T47D (cell line): ENCODE measurements around the gene TCEAL4.
"Not testable (repeated sequence)": the region's sequence is repeated elsewhere in the genome, so short reads cannot be mapped to it uniquely, and the experiment has no call there.

Source experiments
- DNase-seq, 2 experiments: peaks; one replicate each; pipeline versions ENCODE4 v3.0.0 to v3.0.0-alpha.2; 2011 to 2012; ENCODE audit warnings: low read depth in 1 of 2, low spot score in 1 of 2
- JUND ChIP-seq: IDR thresholded peaks from 2 replicates; pipeline ENCODE4 v1.6.1; 2012; ENCODE audit warnings: low read depth
- in situ Hi-C: cut with HindIII; loops from 2 replicates; pipeline ENCODE4 v1.10.0; 2016; ENCODE audit warnings: low sequenced_read_pairs, low pct_unique_long_range_greater_than_20kb

TCEAL4 gene

DNA sequence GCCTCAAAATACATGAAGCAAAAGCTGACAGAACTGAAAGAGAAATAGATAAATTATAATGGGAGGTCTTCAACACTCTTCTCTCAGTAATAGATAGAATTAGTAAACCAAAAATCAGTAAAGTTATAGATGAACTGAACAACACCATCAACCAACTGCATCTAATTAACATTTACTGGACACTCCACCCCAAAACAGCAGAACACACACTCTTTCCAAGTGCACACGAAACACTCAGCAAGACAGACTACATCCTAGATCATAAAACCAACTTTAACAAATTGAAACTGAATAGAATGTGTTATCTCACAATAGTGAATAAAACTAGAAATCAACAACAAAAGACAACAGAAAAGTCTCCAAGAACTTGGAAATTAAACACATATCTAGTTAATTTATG, 25.1 kb upstream of the TCEAL4 start:
- TF ChIP-seq JUND, result no peak
- no peak for DNase-seq
- in situ Hi-C loops, result no loop called here

DNA sequence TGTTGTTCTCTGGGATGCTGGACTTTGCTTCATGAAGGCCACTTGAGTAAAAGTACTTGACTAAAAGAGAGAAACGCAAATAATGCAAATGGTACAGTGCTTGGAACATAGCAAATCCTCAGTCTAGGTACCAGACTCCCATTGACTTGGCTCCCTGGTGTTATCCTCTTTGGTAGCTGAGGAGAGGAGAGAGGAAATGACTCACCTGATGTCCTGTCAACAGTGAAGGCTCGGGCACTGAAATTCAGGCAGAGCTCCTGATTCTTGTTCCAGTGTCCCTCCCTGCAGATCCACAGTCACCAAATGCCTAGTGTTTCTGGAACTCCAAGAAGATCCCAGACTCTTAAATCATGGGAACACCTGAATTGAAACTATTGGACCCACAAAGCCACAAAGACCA, 22.5 kb upstream of the TCEAL4 start:
- TF ChIP-seq JUND, result no peak
- DNase-seq, result no peak
- in situ Hi-C loops, result no loop called here

DNA sequence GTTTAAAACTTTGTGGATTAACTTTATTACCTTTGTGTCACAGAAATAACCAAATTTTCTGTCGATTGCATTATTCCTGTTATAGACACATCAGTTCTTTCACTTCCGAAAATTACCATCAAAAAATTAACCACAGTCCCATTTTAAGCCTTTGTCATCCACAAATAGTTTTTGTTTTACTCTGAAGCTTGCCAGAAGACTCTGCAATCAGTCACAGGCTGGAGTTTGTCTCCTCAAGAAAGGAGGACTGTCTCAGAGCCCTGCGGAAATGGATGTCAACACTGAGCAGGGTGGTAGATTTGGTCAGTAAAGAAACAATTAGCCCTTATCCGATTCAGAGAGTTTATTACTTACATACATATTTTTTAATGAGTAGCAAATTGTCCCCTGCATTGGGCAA, 20.1 kb upstream of the TCEAL4 start:
- in situ Hi-C loops, result no loop called here
- no peak for DNase-seq
- no peak for TF ChIP-seq JUND

DNA sequence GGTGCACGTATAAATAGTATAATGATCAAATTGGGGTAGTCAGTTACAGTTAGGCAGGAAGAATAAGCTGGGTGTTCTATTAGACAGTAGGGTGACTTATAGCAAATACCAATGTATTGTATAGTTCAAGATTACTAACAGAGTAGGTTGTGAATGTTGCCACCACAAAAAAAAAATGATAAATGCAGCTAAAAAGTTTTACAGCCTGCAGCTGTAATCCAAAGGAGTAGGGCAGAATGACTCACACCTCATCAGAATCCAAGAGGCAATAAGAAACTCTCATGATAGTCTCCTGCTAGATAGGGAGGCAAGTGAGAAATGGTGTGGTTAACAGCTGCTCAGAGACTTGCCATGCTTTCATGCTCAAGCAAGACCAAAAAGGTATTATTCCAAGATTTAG, 19.6 kb upstream of the TCEAL4 start:
- no peak for DNase-seq
- in situ Hi-C loops, result no loop called here
- no peak for TF ChIP-seq JUND

DNA sequence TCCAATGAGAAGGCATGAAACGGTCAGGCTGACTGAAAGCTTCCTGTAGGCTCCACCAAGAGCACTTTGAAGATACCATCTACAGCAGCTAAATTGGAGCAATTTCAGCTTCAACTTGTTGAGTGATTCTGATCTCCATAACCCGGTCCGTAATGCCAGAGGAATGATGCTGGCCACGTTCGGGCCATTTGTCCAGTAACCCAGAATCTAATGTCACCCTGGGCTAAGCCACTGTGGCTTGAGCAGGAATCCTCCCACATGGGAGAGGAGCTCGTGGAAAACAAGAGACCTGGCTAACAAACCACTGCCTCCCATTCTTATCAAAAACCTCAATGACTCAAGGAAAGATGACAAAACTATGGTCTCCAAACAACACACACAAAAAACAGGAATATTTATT, 14.2 kb upstream of the TCEAL4 start:
- DNase-seq, result no peak
- in situ Hi-C loops, result no loop called here
- TF ChIP-seq JUND, result no peak

DNA sequence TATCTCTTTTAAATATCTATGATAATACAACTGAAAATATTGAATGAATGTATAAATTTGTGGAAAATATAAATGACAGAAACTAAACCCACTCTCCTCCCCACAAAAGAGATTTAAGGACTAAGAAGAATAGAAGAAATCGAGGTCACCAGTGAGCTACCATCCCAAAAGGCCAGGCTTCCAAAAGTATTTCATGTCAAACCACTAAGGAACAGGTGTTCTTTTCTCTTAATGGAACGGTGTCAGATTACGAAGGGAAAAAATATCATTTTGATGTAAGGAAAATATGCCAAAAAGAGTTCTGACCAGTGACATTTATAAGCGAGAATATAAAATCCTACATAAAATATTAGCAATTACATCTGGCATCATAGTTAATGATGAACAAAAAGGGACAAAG, 13.6 kb upstream of the TCEAL4 start:
- in situ Hi-C loops, result no loop called here
- TF ChIP-seq JUND, result no peak
- DNase-seq, result no peak

DNA sequence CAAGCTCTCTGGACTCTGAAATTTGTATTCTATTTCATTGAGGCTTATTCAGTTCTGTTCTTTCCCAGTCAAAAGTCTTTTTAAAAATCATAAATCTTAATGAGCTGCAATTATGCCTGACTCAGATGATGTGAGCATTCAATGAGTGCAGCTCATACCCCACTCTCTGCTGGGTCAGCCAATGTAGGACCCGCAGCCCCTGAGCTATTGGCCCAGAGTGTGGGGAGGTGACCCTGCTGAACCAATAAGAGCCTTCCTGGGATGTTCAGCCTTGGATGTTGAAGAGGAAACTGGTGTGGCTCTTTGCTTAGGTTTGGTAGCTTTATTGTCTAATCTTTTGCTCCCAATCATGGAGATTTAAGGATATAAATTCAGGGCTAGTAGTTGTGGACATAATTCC, 12.1 kb upstream of the TCEAL4 start:
- in situ Hi-C loops, result no loop called here
- no peak for DNase-seq
- no peak for TF ChIP-seq JUND

DNA sequence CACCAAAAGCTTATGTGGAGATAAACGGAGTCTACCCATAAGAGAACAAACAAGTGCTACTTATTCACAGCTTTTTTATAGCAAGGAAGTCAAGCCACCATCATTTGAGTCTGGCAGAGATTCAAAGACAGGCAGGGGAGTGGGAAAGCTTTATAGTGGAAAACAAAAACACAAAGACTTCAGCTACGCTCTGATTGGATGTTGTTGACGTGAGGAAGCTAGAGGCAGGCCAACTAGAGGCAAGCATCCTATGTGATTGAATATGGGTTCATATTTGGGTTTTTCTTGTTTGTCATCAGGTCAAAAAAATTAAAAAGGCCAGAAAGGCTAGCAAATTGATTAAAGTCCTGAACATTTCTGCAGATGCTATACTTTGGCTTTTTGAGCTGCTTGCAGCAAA, 719 bp upstream of the TCEAL4 start:
- DNase-seq, result no peak
- in situ Hi-C loops, result no loop called here
- no peak for TF ChIP-seq JUND

DNA sequence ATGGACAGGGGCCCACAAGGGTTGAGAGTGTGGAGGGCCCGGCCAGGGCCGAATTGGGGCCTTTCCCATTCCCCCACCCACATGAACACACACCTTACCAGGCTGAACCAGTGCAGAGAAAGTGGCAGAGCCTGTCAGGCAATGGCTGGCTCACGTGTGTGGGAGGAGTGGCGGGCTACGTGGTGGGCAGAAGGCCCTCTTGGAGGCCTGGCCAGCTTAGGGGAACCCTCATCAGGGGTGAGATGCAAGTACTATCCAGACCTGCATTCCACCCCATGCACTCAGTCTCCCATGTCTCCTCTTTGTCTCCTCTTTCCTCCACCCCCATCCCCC, 965 bp downstream of the TCEAL4 start:
- DNase-seq, result peak in 1 of 2 experiments; percentile 23
- in situ Hi-C loops, result no loop called here
- TF ChIP-seq JUND, result no peak

DNA sequence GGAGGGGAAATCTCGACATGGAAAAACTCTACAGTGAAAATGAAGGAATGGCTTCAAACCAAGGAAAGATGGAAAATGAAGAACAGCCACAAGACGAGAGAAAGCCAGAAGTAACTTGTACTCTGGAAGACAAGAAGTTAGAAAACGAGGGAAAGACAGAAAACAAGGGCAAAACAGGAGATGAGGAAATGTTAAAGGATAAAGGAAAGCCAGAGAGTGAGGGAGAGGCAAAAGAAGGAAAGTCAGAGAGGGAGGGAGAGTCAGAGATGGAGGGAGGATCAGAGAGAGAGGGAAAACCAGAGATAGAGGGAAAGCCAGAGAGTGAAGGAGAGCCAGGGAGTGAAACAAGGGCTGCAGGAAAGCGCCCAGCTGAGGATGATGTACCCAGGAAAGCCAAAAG, 1.3 kb downstream of the TCEAL4 start:
- no peak for DNase-seq
- TF ChIP-seq JUND, result no peak
- in situ Hi-C loops, result no loop called here

DNA sequence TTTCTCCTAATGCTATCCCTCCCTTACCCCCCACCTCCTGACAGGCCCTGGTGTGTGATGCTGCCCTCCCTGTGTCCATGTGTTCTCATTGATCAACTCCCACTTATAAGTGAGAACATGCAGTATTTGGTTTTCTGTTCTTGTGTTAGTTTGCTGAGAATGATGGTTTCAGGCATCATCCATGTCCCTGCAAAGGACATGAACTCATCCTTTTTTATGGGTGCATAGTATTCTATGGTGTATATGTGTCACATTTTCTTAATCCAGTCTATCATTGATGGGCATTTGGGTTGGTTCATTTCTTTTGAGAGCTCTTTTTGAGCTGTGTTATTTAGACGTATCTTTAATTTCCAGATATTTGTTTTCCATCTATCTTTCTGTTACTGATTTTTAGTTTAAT, 7.0 kb downstream of the TCEAL4 start:
- DNase-seq, in situ Hi-C loops: not testable (repeated sequence)

DNA sequence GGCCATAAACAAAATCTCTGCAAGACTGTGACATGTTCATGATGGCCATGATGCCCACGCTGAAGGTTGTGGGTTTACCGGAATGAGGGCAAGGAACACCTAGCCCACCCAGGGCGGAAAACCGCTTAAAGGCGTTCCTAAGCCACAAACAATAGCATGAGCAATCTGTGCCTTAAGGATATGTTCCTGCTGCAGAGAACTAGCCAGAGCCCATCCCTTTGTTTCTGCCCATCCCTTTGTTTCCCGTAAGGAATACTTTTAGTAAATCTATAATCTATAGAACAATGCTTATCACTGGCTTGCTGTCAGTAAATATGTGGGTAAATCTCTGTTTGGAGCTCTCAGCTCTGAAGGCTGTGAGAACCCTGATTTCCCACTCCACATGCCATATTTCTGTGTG, 9.9 kb downstream of the TCEAL4 start:
- in situ Hi-C loops, DNase-seq: not testable (repeated sequence)

DNA sequence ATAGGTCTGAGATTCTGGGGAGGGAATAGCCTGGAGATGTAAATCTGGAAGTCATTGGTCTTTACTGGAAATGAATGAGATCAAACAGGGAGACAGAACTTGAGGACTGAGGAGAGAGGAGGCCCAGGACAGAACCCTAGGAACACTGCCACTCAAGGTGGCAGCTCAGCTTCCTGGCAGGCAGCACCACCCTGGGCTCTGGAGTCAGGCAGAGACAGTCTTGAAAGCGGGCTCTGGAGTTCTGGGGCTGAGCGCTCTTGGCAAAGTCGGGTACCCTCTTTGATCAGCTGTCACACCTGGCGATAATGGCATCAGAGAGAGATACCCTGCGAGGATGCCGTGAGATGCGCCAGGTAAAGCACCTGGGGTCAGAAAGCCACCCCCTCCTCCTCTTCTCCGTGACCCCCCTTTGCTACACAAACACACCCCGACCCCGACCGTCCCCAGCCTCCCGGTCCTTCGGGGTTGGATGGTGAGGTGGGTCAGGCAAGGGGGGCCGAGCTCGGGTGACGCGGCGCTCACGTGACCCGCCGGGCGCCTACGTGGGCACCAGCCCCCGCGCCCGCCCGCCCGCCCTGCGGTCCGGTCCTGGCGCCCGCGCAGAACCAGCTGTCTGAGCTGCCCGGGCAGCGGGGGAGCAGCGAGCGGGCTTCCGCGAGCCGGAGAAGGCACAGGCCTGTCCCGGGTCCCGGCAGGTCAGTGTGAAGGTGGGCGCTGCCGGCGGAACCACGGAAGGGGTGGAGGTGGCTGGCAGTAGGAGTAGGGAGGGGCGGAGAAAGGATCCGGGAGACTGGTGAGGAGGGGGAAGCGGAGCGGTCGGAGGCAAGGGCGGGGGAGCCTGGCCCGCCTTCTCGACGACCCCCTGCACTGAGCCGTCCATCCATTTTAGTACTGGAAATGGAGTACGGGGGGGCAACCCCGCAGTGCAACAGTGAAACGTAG, 22.3 kb downstream of the TCEAL4 start, which contains the start of gene TCEAL3:
Gene TCEAL3, plus strand, starts transcription at position 600 of the 942 bp plus-strand sequence. CDS start 1,102 bp downstream, outside the sequence.
- TF ChIP-seq JUND, result no peak
- in situ Hi-C loops, result no loop called here
- peak in 1 of 2 experiments; percentile 37 for DNase-seq
